NCI-H1092 treated with DMSO at 0.1 percent for 48 hours (cell line): ENCODE results near the gene RASGRP2.
A peak's percentile ranks its signal among the peaks of the same experiment; 100 is the strongest.

Experiments used
- DNase-seq: peaks from one replicate; lab custom pipeline; 2025; lab: John Stamatoyannopoulos, UW

The RASGRP2 gene

GRCh38 chr11:64694821-64695365, 49.0 kb downstream of the RASGRP2 start:
- DNase-seq, result peak; percentile 93

- DNase-seq, result no peak
Measured at GRCh38 chr11:64694026-64694755, 49.8 kb downstream of the RASGRP2 start.

GRCh38 chr11:64692764-64693331, 51.1 kb downstream of the RASGRP2 start:
- DNase-seq, result no peak

GRCh38 chr11:64691543-64691942, 52.4 kb downstream of the RASGRP2 start:
- DNase-seq, result no peak

- DNase-seq, result no peak
Measured at GRCh38 chr11:64690235-64690634, 53.7 kb downstream of the RASGRP2 start.

GRCh38 chr11:64688534-64688982, 55.4 kb downstream of the RASGRP2 start:
- DNase-seq, result peak; percentile 97

- DNase-seq, result peak; percentile 26
Measured at GRCh38 chr11:64687643-64688533, 56.1 kb downstream of the RASGRP2 start.

GRCh38 chr11:64687204-64687603, 56.7 kb downstream of the RASGRP2 start:
- DNase-seq, result peak; percentile 25

GRCh38 chr11:64686466-64687170, 57.3 kb downstream of the RASGRP2 start:
- no peak for DNase-seq

- DNase-seq, result no peak
Measured at GRCh38 chr11:64685536-64685935, 58.4 kb downstream of the RASGRP2 start.

GRCh38 chr11:64684357-64684756, 59.6 kb downstream of the RASGRP2 start:
- DNase-seq, result no peak

GRCh38 chr11:64681171-64681570, 62.8 kb downstream of the RASGRP2 start:
- no peak for DNase-seq

GRCh38 chr11:64679846-64680245, 64.1 kb downstream of the RASGRP2 start:
- DNase-seq, result no peak

GRCh38 chr11:64677441-64678023, 66.4 kb downstream of the RASGRP2 start:
- DNase-seq, result no peak
